ENCODE measurements around the gene NDUFAF7.

GRCh38 chr2:37230581-37230980 lies 877 bp upstream of the NDUFAF7 start:
- TF ChIP-seq CTCF (conservative IDR thresholded peaks at IDR 0.05) (no peak), EZH2 (IDR thresholded peaks at IDR 0.05; ENCODE audit: low read depth) (no peak)

All from PC-9 (cell line).